Keratinocyte (primary cell): ENCODE results near the gene POP4.

ENCODE experiments used
- EZH2 ChIP-seq: IDR thresholded peaks from one replicate; pipeline ENCODE4 v1.6.1; 2012; ENCODE audit warnings: inconsistent platforms, mild to moderate bottlenecking, low read length, moderate library complexity
- TF ChIP-seq, protein P1 (sequence below), 3 experiments: IDR thresholded peaks in 1 of 3; conservative IDR thresholded peaks in 1 of 3; optimal IDR thresholded peaks in 1 of 3; 2 replicates in 2 of 3; 3 replicates in 1 of 3; pipeline versions ENCODE3 to v1.5.1; 2011; ENCODE audit warnings: low read length in 3 of 3, mild to moderate bottlenecking in 3 of 3, moderate library complexity in 2 of 3, control low read depth in 1 of 3, inconsistent platforms in 1 of 3; ENCODE audit not compliant: insufficient read depth in 2 of 3; ENCODE audit errors: extremely low read depth in 1 of 3

GRCh38 chr19:29605653-29606419 lies at the start of gene POP4:
- TF ChIP-seq, protein P1, sequence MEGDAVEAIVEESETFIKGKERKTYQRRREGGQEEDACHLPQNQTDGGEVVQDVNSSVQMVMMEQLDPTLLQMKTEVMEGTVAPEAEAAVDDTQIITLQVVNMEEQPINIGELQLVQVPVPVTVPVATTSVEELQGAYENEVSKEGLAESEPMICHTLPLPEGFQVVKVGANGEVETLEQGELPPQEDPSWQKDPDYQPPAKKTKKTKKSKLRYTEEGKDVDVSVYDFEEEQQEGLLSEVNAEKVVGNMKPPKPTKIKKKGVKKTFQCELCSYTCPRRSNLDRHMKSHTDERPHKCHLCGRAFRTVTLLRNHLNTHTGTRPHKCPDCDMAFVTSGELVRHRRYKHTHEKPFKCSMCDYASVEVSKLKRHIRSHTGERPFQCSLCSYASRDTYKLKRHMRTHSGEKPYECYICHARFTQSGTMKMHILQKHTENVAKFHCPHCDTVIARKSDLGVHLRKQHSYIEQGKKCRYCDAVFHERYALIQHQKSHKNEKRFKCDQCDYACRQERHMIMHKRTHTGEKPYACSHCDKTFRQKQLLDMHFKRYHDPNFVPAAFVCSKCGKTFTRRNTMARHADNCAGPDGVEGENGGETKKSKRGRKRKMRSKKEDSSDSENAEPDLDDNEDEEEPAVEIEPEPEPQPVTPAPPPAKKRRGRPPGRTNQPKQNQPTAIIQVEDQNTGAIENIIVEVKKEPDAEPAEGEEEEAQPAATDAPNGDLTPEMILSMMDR (optimal IDR thresholded peaks at IDR 0.05 in 1 of 3, IDR thresholded peaks at IDR 0.05 in 1 of 3, conservative IDR thresholded peaks at IDR 0.05 in 1 of 3; ENCODE audit: extremely low read depth in 1 of 3, insufficient read depth in 2 of 3, low read length in 3 of 3) = no peak
- TF ChIP-seq EZH2 = no peak
